RWPE1 (cell line): ENCODE measurements around the gene PTGFRN.

Experiments used
- CTCF ChIA-PET: fragments of 350-600 bp; sonication (Branson Sonifier 250); formaldehyde crosslinking; extraction: SDS; loops from one replicate; lab custom pipeline; 2021; lab: Yijun Ruan, JAX
- POLR2A ChIA-PET: fragments of 400-600 bp; formaldehyde crosslinking; extraction: SDS; loops from one replicate; lab custom pipeline; 2020; ENCODE audit warnings: antibody characterized with exemption; ENCODE audit not compliant: low non-redundant PET; lab: Yijun Ruan, JAX
- DNase-seq: peaks from one replicate; pipeline ENCODE4 v3.0.0; 2012; ENCODE audit warnings: low spot score
- H3K27ac ChIP-seq: fragments of 450-650 bp; 2 replicates; pipeline ENCODE4 v1.5.1; 2017
- CTCF ChIP-seq: fragments of 450-650 bp; conservative IDR thresholded peaks from 2 replicates; pipeline ENCODE4 v1.5.1; 2017; ENCODE audit warnings: low read depth, mild to moderate bottlenecking

Gene PTGFRN

GRCh38 chr1:116945996-116946395, 36.3 kb downstream of the PTGFRN start:
- ChIA-PET CTCF (no interaction called here), POLR2A (no interaction called here)
- no peak for DNase-seq
- no peak overlapping the region for H3K27ac ChIP-seq
- TF ChIP-seq CTCF, result no peak

GRCh38 chr1:116947092-116947860, 37.6 kb downstream of the PTGFRN start:
- ChIA-PET CTCF (interaction anchor here (0.7 kb wide), 1 partner anchor 22 kb away, joined by 3 read pairs; no protein-coding TSS in a partner anchor), POLR2A (no interaction called here)
- no peak for TF ChIP-seq CTCF
- no peak for DNase-seq
- H3K27ac ChIP-seq, result no peak overlapping the region

DNA sequence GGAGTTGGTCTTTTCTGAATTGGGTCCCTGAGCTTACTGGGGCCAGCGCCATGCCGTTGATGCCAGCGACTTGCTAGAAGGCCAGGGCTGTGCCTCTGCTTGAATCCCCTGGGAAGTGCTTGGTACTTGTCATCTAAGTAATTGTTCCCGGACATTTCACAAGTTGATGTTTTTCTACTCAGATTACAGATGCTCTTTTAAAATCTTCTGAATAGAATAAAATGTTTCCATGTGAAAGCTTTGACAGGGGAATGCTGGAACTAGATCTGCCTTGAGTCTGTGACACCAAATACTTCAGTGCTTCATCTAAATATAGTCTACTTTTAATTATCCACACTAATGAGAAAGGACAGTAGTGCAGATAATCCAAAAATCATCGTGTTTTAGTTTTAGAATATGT, 38.3 kb downstream of the PTGFRN start:
- POLR2A ChIA-PET, result no interaction called here
- DNase-seq, result no peak
- CTCF ChIA-PET, result interaction anchor here (0.7 kb wide), 1 partner anchor 21 kb away, joined by 3 read pairs; no protein-coding TSS in a partner anchor
- no peak for TF ChIP-seq CTCF
- no peak overlapping the region for H3K27ac ChIP-seq

DNA sequence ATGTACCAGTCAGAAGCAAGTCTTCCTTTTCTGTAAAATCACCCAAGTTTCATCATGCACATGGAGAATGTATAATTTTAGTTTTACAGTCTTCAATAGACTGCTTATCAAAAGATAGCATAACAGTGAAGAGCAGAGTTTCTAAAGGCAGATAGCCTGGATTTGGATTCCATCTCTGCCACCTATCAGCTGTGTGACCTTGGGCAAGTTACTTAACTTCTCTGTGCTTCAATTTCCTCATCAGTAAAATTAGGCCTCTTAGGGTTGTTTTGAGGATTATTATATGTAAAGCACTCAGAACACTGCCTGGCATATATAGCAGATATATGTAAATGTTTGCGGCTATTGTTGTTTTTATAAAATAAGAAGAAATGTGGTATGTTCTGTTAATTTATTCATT, 38.9 kb downstream of the PTGFRN start:
- POLR2A ChIA-PET, result no interaction called here
- CTCF ChIA-PET, result no interaction called here
- DNase-seq, result no peak
- no peak overlapping the region for H3K27ac ChIP-seq
- no peak for TF ChIP-seq CTCF

- no peak for DNase-seq
- TF ChIP-seq CTCF, result no peak
- no peak overlapping the region for H3K27ac ChIP-seq
- CTCF ChIA-PET, result interaction anchor here (0.6 to 1.3 kb wide), 2 partner anchors 13 to 212 kb away, joined by 4 to 5 read pairs; no protein-coding TSS in a partner anchor
- POLR2A ChIA-PET, result interaction anchor here (0.6 kb wide), 1 partner anchor 380 kb away, joined by 3 read pairs; no protein-coding TSS in a partner anchor
Measured at GRCh38 chr1:116949213-116949985, 39.7 kb downstream of the PTGFRN start.

GRCh38 chr1:116950517-116951199, 40.9 kb downstream of the PTGFRN start:
- H3K27ac ChIP-seq, result no peak overlapping the region
- POLR2A ChIA-PET, result no interaction called here
- TF ChIP-seq CTCF, result no peak
- no peak for DNase-seq
- CTCF ChIA-PET, result interaction anchor here (1.3 kb wide), 1 partner anchor 213 kb away, joined by 4 read pairs; no protein-coding TSS in a partner anchor
